ENCODE results near the gene TSNAX. TPM values are rescaled to one million over a fixed set of nuclear protein-coding genes. Genes with fewer than 3 reads are reported as not detected.

TSNAX gene
- total and polyA plus RNA-seq, 9 of the 15 experiments (the other 6 are each of a cell fraction or from before 2014, with no cell fraction given), result 33.8 to 102 (median 61.2) TPM

GRCh38 chr1:231526536-231526935 is 1.9 kb upstream of the TSNAX start (continued):
- TF ChIP-seq E2F1 (CRISPR knock-in tag; IDR thresholded peaks at IDR 0.05) (no peak), RBM34 (IDR thresholded peaks at IDR 0.05; ENCODE audit: borderline replicate concordance, insufficient read depth, low read length) (no peak), UBTF (IDR thresholded peaks at IDR 0.05; ENCODE audit: borderline replicate concordance in 1 of 2, low read depth in 2 of 2, low read length in 2 of 2) (no peak)

GRCh38 chr1:231527586-231528171 is 790 bp upstream of the TSNAX start:
- peaks cover 27% of the 10 kb centered on the region for H3K36me3 ChIP-seq (ENCODE audit: control insufficient read depth, insufficient read depth, low read length)
- ChIA-PET CTCF (ENCODE audit: low intra/inter-chr PET ratio) (interaction anchor here (0.6 kb wide), 1 partner anchor 114 kb away, joined by 4 read pairs; no protein-coding TSS in a partner anchor), POLR2A (interaction anchor here (1.0 kb wide), 1 partner anchor 190 kb away, joined by 4 read pairs; the partner anchor contains the start of gene SPRTN)
- intact Hi-C loops (cut with micrococcal nuclease), result loop anchor here (2.0 kb wide), 1 partner anchor 107 kb away; no protein-coding TSS in a partner anchor
- H3K4me1 ChIP-seq (replicated peaks in 1 of 2; ENCODE audit: control insufficient read depth in 2 of 2, insufficient read depth in 2 of 2, low read length in 2 of 2), result peaks cover 20% of the 10 kb centered on the region in 2 experiments
- peak overlapping the region; percentile 96 for H3K27ac ChIP-seq (ENCODE audit: extremely low read depth, low read depth, low read length)
- peak in 1 of 4 experiments; percentile 11 for DNase-seq (ENCODE audit: extremely low read depth in 1 of 4, low spot score in 3 of 4)
- H3K9me3 ChIP-seq (replicated peaks; ENCODE audit: control insufficient read depth, insufficient read depth, low read depth, low read length), result no peaks in the 10 kb centered on the region
- H3K4me2 ChIP-seq (ENCODE audit: insufficient read depth, low read length), result peak overlapping the region; percentile 93
- no peaks in the 10 kb centered on the region for H4K20me1 ChIP-seq (replicated peaks; ENCODE audit: control insufficient read depth, insufficient read depth, low read length)
- BruUV-seq (replicated peaks), result TSS peak; percentile 67
- peak overlapping the region; percentile 97 for H2AFZ ChIP-seq (ENCODE audit: low read depth, low read length)
- H3K9ac ChIP-seq (ENCODE audit: insufficient read depth in 1 of 2, low read depth in 2 of 2, low read length in 2 of 2), result peak overlapping the region; percentile 85 to 92
- no peaks in the 10 kb centered on the region for H3K27me3 ChIP-seq (ENCODE audit: control insufficient read depth in 2 of 2, insufficient read depth in 2 of 2, low read length in 2 of 2)
- in situ Hi-C loops (cut with MboI), result no loop called here
- H3K9me1 ChIP-seq (ENCODE audit: control insufficient read depth, insufficient read depth, low read length), result no peaks in the 10 kb centered on the region
- peak; percentile 11 for ATAC-seq
- 30% methylated on average over 15 of the region's 15 CpGs for WGBS (ENCODE audit: insufficient coverage, low coverage, missing lambda C conversion rate)
- H3K79me2 ChIP-seq (ENCODE audit: control insufficient read depth, insufficient read depth, low read length), result peaks cover 45% of the 10 kb centered on the region
- no peak for FAIRE-seq
- H3K4me3 ChIP-seq, result peak overlapping the region; percentile 87
- no peak for TF ChIP-seq SAFB2 (IDR thresholded peaks at IDR 0.05; ENCODE audit: borderline replicate concordance, low read depth, low read length, severe bottlenecking)
- no peak for TF ChIP-seq ZNF318 (IDR thresholded peaks at IDR 0.05; ENCODE audit: borderline replicate concordance in 1 of 2, low read depth in 1 of 2)
